22Rv1 (cell line): ENCODE data around the gene NLRP5.
"Not testable (repeated sequence)": the region's sequence is repeated elsewhere in the genome, so short reads cannot be mapped to it uniquely, and the experiment has no call there.

Source experiments
- H3K27ac ChIP-seq: fragments of 450-650 bp; 2 replicates; pipeline ENCODE4 v1.5.1; 2017
- CTCF ChIP-seq: fragments of 450-650 bp; IDR thresholded peaks from 2 replicates; pipeline ENCODE4 v1.5.1; 2017; ENCODE audit warnings: mild to moderate bottlenecking
- ZFX ChIP-seq: fragments of 450-650 bp; IDR thresholded peaks from 2 replicates; pipeline ENCODE4 v1.6.1; 2017; ENCODE audit warnings: antibody characterized with exemption, borderline replicate concordance

NLRP5 gene

GRCh38 chr19:55986487-55986886 lies at the start of gene NLRP5:
Gene NLRP5 (plus strand): TSS chr19:55986775.
- H3K27ac ChIP-seq = no peak within 1 kb of the TSS
- no peak for TF ChIP-seq CTCF
- TF ChIP-seq ZFX = no peak

- TF ChIP-seq ZFX = no peak
- TF ChIP-seq CTCF = no peak
- no peak overlapping the region for H3K27ac ChIP-seq
Measured at GRCh38 chr19:55939206-55939605, 47.4 kb upstream of the NLRP5 start.

GRCh38 chr19:55940306-55940705 lies 46.3 kb upstream of the NLRP5 start:
- H3K27ac ChIP-seq = no peak overlapping the region
- no peak for TF ChIP-seq CTCF
- no peak for TF ChIP-seq ZFX

- TF ChIP-seq CTCF (no peak), ZFX (no peak)
- no peak within 1 kb of the TSS for H3K27ac ChIP-seq
Measured at GRCh38 chr19:55947532-55947931, 39.0 kb upstream of the NLRP5 start, which contains the start of gene NLRP8. Gene NLRP8 (plus strand): TSS chr19:55947832.

GRCh38 chr19:55950566-55950965 lies 36.0 kb upstream of the NLRP5 start:
- not testable (repeated sequence) for H3K27ac ChIP-seq

GRCh38 chr19:55956431-55956830 lies 30.1 kb upstream of the NLRP5 start:
- H3K27ac ChIP-seq = no peak overlapping the region
- TF ChIP-seq CTCF (no peak), ZFX (no peak)

- TF ChIP-seq CTCF = no peak
- TF ChIP-seq ZFX = no peak
- no peak overlapping the region for H3K27ac ChIP-seq
Measured at GRCh38 chr19:55958356-55958755, 28.2 kb upstream of the NLRP5 start.

GRCh38 chr19:55959996-55960675 lies 26.4 kb upstream of the NLRP5 start:
- no peak overlapping the region for H3K27ac ChIP-seq
- no peak for TF ChIP-seq ZFX
- TF ChIP-seq CTCF = no peak
